Stimulated activated CD4-positive, alpha-beta T cell treated with anti-CD3 and anti-CD28 coated beads, Interleukin-4, amount 100 ng/mL, for 1 hour (primary cell): Measurements from ENCODE around the gene MRPL36.

ENCODE experiments used
- DNase-seq: peaks from one replicate; pipeline ENCODE4 v3.0.0-alpha.2; 2020

MRPL36 gene

GRCh38 chr5:1762883-1763547, 36.6 kb downstream of the MRPL36 start:
- no peak for DNase-seq

- DNase-seq: no peak
Measured at GRCh38 chr5:1762121-1762882, 37.3 kb downstream of the MRPL36 start.

GRCh38 chr5:1761453-1761755, 38.2 kb downstream of the MRPL36 start:
- DNase-seq: no peak

- DNase-seq: no peak
Measured at GRCh38 chr5:1760656-1761452, 38.8 kb downstream of the MRPL36 start.

GRCh38 chr5:1760231-1760630, 39.4 kb downstream of the MRPL36 start:
- DNase-seq: no peak

GRCh38 chr5:1759378-1759970, 40.2 kb downstream of the MRPL36 start:
- DNase-seq: no peak

GRCh38 chr5:1758574-1758973, 41.1 kb downstream of the MRPL36 start:
- no peak for DNase-seq

GRCh38 chr5:1757511-1757910, 42.1 kb downstream of the MRPL36 start:
- DNase-seq: no peak

- DNase-seq: no peak
Measured at GRCh38 chr5:1756481-1756880, 43.2 kb downstream of the MRPL36 start.

- DNase-seq: no peak
Measured at GRCh38 chr5:1755321-1755949, 44.2 kb downstream of the MRPL36 start.

GRCh38 chr5:1754531-1755220, 45.0 kb downstream of the MRPL36 start:
- DNase-seq: no peak

- DNase-seq: no peak
Measured at GRCh38 chr5:1753490-1753889, 46.1 kb downstream of the MRPL36 start.

GRCh38 chr5:1752881-1753280, 46.8 kb downstream of the MRPL36 start:
- no peak for DNase-seq

- no peak for DNase-seq
Measured at GRCh38 chr5:1751864-1752822, 47.5 kb downstream of the MRPL36 start.

GRCh38 chr5:1751026-1751863, 48.4 kb downstream of the MRPL36 start:
- no peak for DNase-seq

GRCh38 chr5:1750469-1750868, 49.2 kb downstream of the MRPL36 start:
- DNase-seq: no peak

GRCh38 chr5:1749346-1750124, 50.1 kb downstream of the MRPL36 start:
- no peak for DNase-seq

GRCh38 chr5:1748845-1749244, 50.8 kb downstream of the MRPL36 start:
- DNase-seq: no peak
